Neural progenitor cell (in vitro differentiated cells): ENCODE results near the gene CDCP1.

Experiments
- CTCF ChIP-seq: fragments of 200-600 bp; sonication (generic); IDR thresholded peaks from 2 replicates; pipeline ENCODE4 v1.5.1; 2017; ENCODE audit warnings: antibody characterized with exemption, mild to moderate bottlenecking
- EZH2 ChIP-seq: fragments of 200-600 bp; sonication (generic); IDR thresholded peaks from 2 replicates; pipeline ENCODE4 v1.6.1; 2017; ENCODE audit warnings: antibody characterized with exemption, mild to moderate bottlenecking, moderate library complexity

- TF ChIP-seq CTCF (no peak), EZH2 (no peak)
Observed at GRCh38 chr3:45127130-45127822, 18.9 kb downstream of the CDCP1 start.
